MM.1S (cell line): Measurements from ENCODE around the gene KLHL5.
A peak's percentile ranks its signal among the peaks of the same experiment; 100 is the strongest.

Experiments
- DNase-seq: peaks from one replicate; pipeline ENCODE4 v3.0.0-alpha.2; 2015
- H2AFZ ChIP-seq: fragments of 300-600 bp; sonication (generic); 2 replicates; pipeline ENCODE4 v1.6.0; 2016; ENCODE audit warnings: antibody characterized with exemption, low read length
- H3F3A ChIP-seq: fragments of 300-600 bp; sonication (generic); 2 replicates; pipeline ENCODE4 v1.6.1; 2016; ENCODE audit warnings: mild to moderate bottlenecking, antibody characterized with exemption, low read length, moderate library complexity, mixed read lengths; ENCODE audit not compliant: insufficient read depth
- H3K27ac ChIP-seq: fragments of 300-600 bp; sonication (generic); 2 replicates; pipeline ENCODE4 v1.5.1; 2016; ENCODE audit warnings: mild to moderate bottlenecking, low read length
- H3K27me3 ChIP-seq: fragments of 300-600 bp; sonication (generic); replicated peaks from 2 replicates; pipeline ENCODE4 v1.6.0; 2016; ENCODE audit warnings: low read length; ENCODE audit not compliant: insufficient read depth
- H3K36me3 ChIP-seq: fragments of 300-600 bp; sonication (generic); replicated peaks from 2 replicates; pipeline ENCODE4 v1.6.1; 2016; ENCODE audit warnings: mild to moderate bottlenecking, low read length, mixed read lengths; ENCODE audit not compliant: insufficient read depth
- H3K4me1 ChIP-seq: fragments of 300-600 bp; sonication (generic); 2 replicates; pipeline ENCODE4 v1.6.1; 2016; ENCODE audit warnings: low read length, mixed read lengths
- H3K4me2 ChIP-seq: fragments of 300-600 bp; sonication (generic); 2 replicates; pipeline ENCODE4 v1.6.0; 2016; ENCODE audit warnings: low read depth, low read length
- H3K4me3 ChIP-seq: fragments of 300-600 bp; sonication (generic); 2 replicates; pipeline ENCODE4 v1.5.1; 2016; ENCODE audit warnings: low read length, mixed read lengths
- H3K79me2 ChIP-seq: fragments of 300-600 bp; sonication (generic); 2 replicates; pipeline ENCODE4 v1.6.1; 2016; ENCODE audit warnings: mixed run types, low read length, mixed read lengths
- H3K9ac ChIP-seq: fragments of 300-600 bp; sonication (generic); 2 replicates; pipeline ENCODE4 v1.6.1; 2016; ENCODE audit warnings: low read length, mixed read lengths
- H3K9me2 ChIP-seq: fragments of 300-600 bp; sonication (generic); replicated peaks from 2 replicates; pipeline ENCODE4 v1.6.1; 2016; ENCODE audit warnings: mild to moderate bottlenecking, low read length, mixed read lengths; ENCODE audit not compliant: insufficient read depth
- H3K9me3 ChIP-seq: fragments of 300-600 bp; sonication (generic); replicated peaks from 2 replicates; pipeline ENCODE4 v1.6.1; 2016; ENCODE audit warnings: mild to moderate bottlenecking, low read length, mixed read lengths; ENCODE audit not compliant: insufficient read depth
- H4K20me1 ChIP-seq: fragments of 300-600 bp; sonication (generic); 2 replicates; pipeline ENCODE4 v1.6.1; 2016; ENCODE audit warnings: mild to moderate bottlenecking, low read length, moderate library complexity, mixed read lengths; ENCODE audit not compliant: insufficient read depth
- CTCF ChIP-seq: fragments of 300-600 bp; sonication (generic); IDR thresholded peaks from 2 replicates; pipeline ENCODE4 v1.5.1; 2016; ENCODE audit warnings: antibody characterized with exemption, low read length, mixed read lengths
- EZH2 ChIP-seq: fragments of 300-600 bp; sonication (generic); optimal IDR thresholded peaks from 2 replicates; pipeline ENCODE3; 2017; ENCODE audit warnings: low read depth, mild to moderate bottlenecking, antibody characterized with exemption, low read length, mixed read lengths
- EZH2phosphoT487 ChIP-seq: fragments of 300-600 bp; sonication (generic); IDR thresholded peaks from 2 replicates; pipeline ENCODE4 v1.6.1; 2018; ENCODE audit warnings: antibody characterized with exemption, low read length

KLHL5 gene

GRCh38 chr4:39025552-39026085 lies 36.4 kb upstream of the KLHL5 start:
- no peaks in the 10 kb centered on the region for H3K9me2 ChIP-seq
- no peak for DNase-seq
- H3F3A ChIP-seq: no peaks in the 10 kb centered on the region
- H3K27ac ChIP-seq: no peak overlapping the region
- no peak overlapping the region for H3K4me3 ChIP-seq
- H3K9ac ChIP-seq: no peak overlapping the region
- no peak overlapping the region for H2AFZ ChIP-seq
- no peak for TF ChIP-seq EZH2
- no peak for TF ChIP-seq CTCF
- no peak for TF ChIP-seq EZH2phosphoT487
- no peak overlapping the region for H3K4me2 ChIP-seq
- H3K36me3 ChIP-seq: no peaks in the 10 kb centered on the region
- no peaks in the 10 kb centered on the region for H4K20me1 ChIP-seq
- no peaks in the 10 kb centered on the region for H3K27me3 ChIP-seq
- no peaks in the 10 kb centered on the region for H3K4me1 ChIP-seq
- no peaks in the 10 kb centered on the region for H3K9me3 ChIP-seq
- no peaks in the 10 kb centered on the region for H3K79me2 ChIP-seq

- H3K27me3 ChIP-seq: no peaks in the 10 kb centered on the region
- H3K36me3 ChIP-seq: no peaks in the 10 kb centered on the region
- H4K20me1 ChIP-seq: no peaks in the 10 kb centered on the region
- no peak overlapping the region for H3K9ac ChIP-seq
- no peaks in the 10 kb centered on the region for H3K9me2 ChIP-seq
- H3K4me1 ChIP-seq: no peaks in the 10 kb centered on the region
- DNase-seq: no peak
- no peak overlapping the region for H3K4me3 ChIP-seq
- no peak overlapping the region for H3K27ac ChIP-seq
- TF ChIP-seq CTCF (no peak), EZH2 (no peak), EZH2phosphoT487 (no peak)
- no peaks in the 10 kb centered on the region for H3K79me2 ChIP-seq
- no peaks in the 10 kb centered on the region for H3K9me3 ChIP-seq
- H3F3A ChIP-seq: no peaks in the 10 kb centered on the region
- no peak overlapping the region for H3K4me2 ChIP-seq
- H2AFZ ChIP-seq: no peak overlapping the region
Measured at GRCh38 chr4:39026096-39026495, 35.9 kb upstream of the KLHL5 start.

GRCh38 chr4:39029752-39030694 lies 32.0 kb upstream of the KLHL5 start:
- no peak overlapping the region for H3K9ac ChIP-seq

More at GRCh38 chr4:39029752-39030694, 32.0 kb upstream of the KLHL5 start:
- DNase-seq: no peak
- peaks cover 8% of the 10 kb centered on the region for H3K4me1 ChIP-seq
- H3F3A ChIP-seq: peaks cover 3% of the 10 kb centered on the region; the same call in 1 of the 2 replicates
- no peaks in the 10 kb centered on the region for H3K79me2 ChIP-seq
- H3K4me3 ChIP-seq: no peak overlapping the region
- H2AFZ ChIP-seq: no peak overlapping the region
- H3K4me2 ChIP-seq: peak overlapping the region; percentile 12; the same call in 1 of the 2 replicates
- H3K9me2 ChIP-seq: no peaks in the 10 kb centered on the region
- H3K27ac ChIP-seq: no peak overlapping the region
- H4K20me1 ChIP-seq: no peaks in the 10 kb centered on the region
- H3K27me3 ChIP-seq: no peaks in the 10 kb centered on the region
- no peak for TF ChIP-seq EZH2
- no peak for TF ChIP-seq CTCF
- no peak for TF ChIP-seq EZH2phosphoT487
- H3K36me3 ChIP-seq: no peaks in the 10 kb centered on the region
- H3K9me3 ChIP-seq: no peaks in the 10 kb centered on the region
